SIG-M5 treated with dmso at 0.1 percent for 504 hours (cell line): ENCODE measurements around the gene MID1IP1.

Source experiments
- DNase-seq: peaks from one replicate; lab custom pipeline; 2025; ENCODE audit not compliant: unreplicated experiment; lab: John Stamatoyannopoulos, UW

MID1IP1 gene

GRCh38 chrX:38811515-38812243, 10.4 kb downstream of the MID1IP1 start:
- no peak for DNase-seq

- DNase-seq: no peak
Measured at GRCh38 chrX:38816155-38816554, 14.9 kb downstream of the MID1IP1 start.

GRCh38 chrX:38817004-38817703, 15.9 kb downstream of the MID1IP1 start:
- DNase-seq: peak; percentile 12

- no peak for DNase-seq
Measured at GRCh38 chrX:38819163-38819562, 17.9 kb downstream of the MID1IP1 start.

- no peak for DNase-seq
Measured at GRCh38 chrX:38819709-38820108, 18.4 kb downstream of the MID1IP1 start.

GRCh38 chrX:38820751-38821150, 19.5 kb downstream of the MID1IP1 start:
- DNase-seq: no peak

GRCh38 chrX:38824176-38824575, 22.9 kb downstream of the MID1IP1 start:
- DNase-seq: no peak

- DNase-seq: no peak
Measured at GRCh38 chrX:38831949-38832348, 30.7 kb downstream of the MID1IP1 start.

GRCh38 chrX:38837389-38837788, 36.1 kb downstream of the MID1IP1 start:
- no peak for DNase-seq

GRCh38 chrX:38839277-38839676, 38.0 kb downstream of the MID1IP1 start:
- DNase-seq: no peak

- DNase-seq: no peak
Measured at GRCh38 chrX:38839944-38840343, 38.7 kb downstream of the MID1IP1 start.

- no peak for DNase-seq
Measured at GRCh38 chrX:38841750-38842149, 40.5 kb downstream of the MID1IP1 start.

- no peak for DNase-seq
Measured at GRCh38 chrX:38845426-38845825, 44.2 kb downstream of the MID1IP1 start.

- no peak for DNase-seq
Measured at GRCh38 chrX:38847206-38847902, 46.1 kb downstream of the MID1IP1 start.

- no peak for DNase-seq
Measured at GRCh38 chrX:38847903-38848230, 46.6 kb downstream of the MID1IP1 start.

- no peak for DNase-seq
Measured at GRCh38 chrX:38848671-38849455, 47.6 kb downstream of the MID1IP1 start.

GRCh38 chrX:38850807-38851544, 49.7 kb downstream of the MID1IP1 start:
- no peak for DNase-seq

- no peak for DNase-seq
Measured at GRCh38 chrX:38854305-38854704, 53.0 kb downstream of the MID1IP1 start.
